Parathyroid adenoma (tissue), 2 donors: ENCODE results near the gene WNK2.

ENCODE experiments used
- H2AFZ ChIP-seq: fragments of 300-600 bp; sonication (generic); one replicate; pipeline ENCODE4 v1.7.0; 2017; ENCODE audit warnings: antibody characterized with exemption, mild to moderate bottlenecking
- H3K27ac ChIP-seq: fragments of 300-600 bp; sonication (generic); one replicate; pipeline ENCODE4 v1.7.0; 2017
- H3K27me3 ChIP-seq: fragments of 300-600 bp; sonication (generic); one replicate; pipeline ENCODE4 v1.7.0; 2017; ENCODE audit warnings: low read length; ENCODE audit not compliant: control insufficient read depth, insufficient read depth
- H3K36me3 ChIP-seq: fragments of 300-600 bp; sonication (generic); one replicate; pipeline ENCODE4 v1.7.0; 2017; ENCODE audit warnings: low read length; ENCODE audit not compliant: control insufficient read depth, insufficient read depth
- H3K4me1 ChIP-seq: fragments of 300-600 bp; sonication (generic); one replicate; pipeline ENCODE4 v1.7.0; 2017; ENCODE audit warnings: control low read depth
- H3K4me2 ChIP-seq: fragments of 300-600 bp; sonication (generic); one replicate; pipeline ENCODE4 v1.7.0; 2017; ENCODE audit warnings: low read length
- H3K4me3 ChIP-seq: fragments of 300-600 bp; sonication (generic); one replicate; pipeline ENCODE4 v1.7.0; 2017; ENCODE audit warnings: low read depth, low read length
- H3K79me2 ChIP-seq: fragments of 300-600 bp; sonication (generic); one replicate; pipeline ENCODE4 v1.7.0; 2017; ENCODE audit warnings: control low read depth
- H3K9ac ChIP-seq: fragments of 300-600 bp; sonication (generic); one replicate; pipeline ENCODE4 v1.7.0; 2017; ENCODE audit warnings: mild to moderate bottlenecking
- H3K9me3 ChIP-seq: fragments of 300-600 bp; sonication (generic); one replicate; pipeline ENCODE4 v1.7.0; 2017; ENCODE audit warnings: low read length; ENCODE audit not compliant: control insufficient read depth
- CTCF ChIP-seq: fragments of 300-600 bp; sonication (generic); IDR thresholded peaks from one replicate; pipeline ENCODE4 v1.7.0; 2017; ENCODE audit warnings: antibody characterized with exemption, mild to moderate bottlenecking
- donor health status: primary hyperparathyroidism.

Gene WNK2

GRCh38 chr9:93255994-93256877, 72.3 kb downstream of the WNK2 start:
- no peak overlapping the region for H3K4me2 ChIP-seq
- H3K4me3 ChIP-seq = no peak overlapping the region
- no peak overlapping the region for H3K9ac ChIP-seq
- no peaks in the 10 kb centered on the region for H3K4me1 ChIP-seq
- no peaks in the 10 kb centered on the region for H3K79me2 ChIP-seq
- no peaks in the 10 kb centered on the region for H3K9me3 ChIP-seq
- H2AFZ ChIP-seq = no peak overlapping the region
- TF ChIP-seq CTCF = no peak
- H3K27ac ChIP-seq = no peak overlapping the region
- no peaks in the 10 kb centered on the region for H3K27me3 ChIP-seq
- no peaks in the 10 kb centered on the region for H3K36me3 ChIP-seq

- H3K4me2 ChIP-seq = no peak overlapping the region
- H3K4me1 ChIP-seq = no peaks in the 10 kb centered on the region
- no peaks in the 10 kb centered on the region for H3K36me3 ChIP-seq
- no peak overlapping the region for H2AFZ ChIP-seq
- H3K79me2 ChIP-seq = no peaks in the 10 kb centered on the region
- no peak overlapping the region for H3K4me3 ChIP-seq
- no peak for TF ChIP-seq CTCF
- no peaks in the 10 kb centered on the region for H3K9me3 ChIP-seq
- no peak overlapping the region for H3K27ac ChIP-seq
- H3K27me3 ChIP-seq = no peaks in the 10 kb centered on the region
- no peak overlapping the region for H3K9ac ChIP-seq
These were observed 73.2 kb downstream of the WNK2 start for GRCh38 chr9:93256878-93257807.

GRCh38 chr9:93257808-93258331, 73.9 kb downstream of the WNK2 start:
- Histone ChIP-seq H3K79me2 (no peaks in the 10 kb centered on the region), H3K4me3 (no peak overlapping the region), H3K4me2 (no peak overlapping the region), H3K4me1 (no peaks in the 10 kb centered on the region), H2AFZ (no peak overlapping the region), H3K27ac (no peak overlapping the region), H3K36me3 (no peaks in the 10 kb centered on the region), H3K9ac (no peak overlapping the region), H3K27me3 (no peaks in the 10 kb centered on the region), H3K9me3 (no peaks in the 10 kb centered on the region)
- no peak for TF ChIP-seq CTCF

GRCh38 chr9:93258419-93258817, 74.5 kb downstream of the WNK2 start:
- Histone ChIP-seq H3K4me1 (no peaks in the 10 kb centered on the region), H3K79me2 (no peaks in the 10 kb centered on the region), H3K9ac (no peak overlapping the region), H3K27ac (no peak overlapping the region), H3K9me3 (no peaks in the 10 kb centered on the region), H3K27me3 (no peaks in the 10 kb centered on the region), H3K4me2 (no peak overlapping the region), H2AFZ (no peak overlapping the region), H3K4me3 (no peak overlapping the region), H3K36me3 (no peaks in the 10 kb centered on the region)
- no peak for TF ChIP-seq CTCF
